ENCODE data around the gene ZNF841. TPM values are rescaled to one million over a fixed set of nuclear protein-coding genes. Genes with fewer than 3 reads are reported as not detected.
"Not testable (repeated sequence)": the region's sequence is repeated elsewhere in the genome, so short reads cannot be mapped to it uniquely, and the experiment has no call there.

The ZNF841 gene
- 10 to 100 TPM; 11.2 to 30.4 (median 18.3) TPM for polyA plus RNA-seq (ENCODE audit: insufficient read length in 4 of 4)

DNA sequence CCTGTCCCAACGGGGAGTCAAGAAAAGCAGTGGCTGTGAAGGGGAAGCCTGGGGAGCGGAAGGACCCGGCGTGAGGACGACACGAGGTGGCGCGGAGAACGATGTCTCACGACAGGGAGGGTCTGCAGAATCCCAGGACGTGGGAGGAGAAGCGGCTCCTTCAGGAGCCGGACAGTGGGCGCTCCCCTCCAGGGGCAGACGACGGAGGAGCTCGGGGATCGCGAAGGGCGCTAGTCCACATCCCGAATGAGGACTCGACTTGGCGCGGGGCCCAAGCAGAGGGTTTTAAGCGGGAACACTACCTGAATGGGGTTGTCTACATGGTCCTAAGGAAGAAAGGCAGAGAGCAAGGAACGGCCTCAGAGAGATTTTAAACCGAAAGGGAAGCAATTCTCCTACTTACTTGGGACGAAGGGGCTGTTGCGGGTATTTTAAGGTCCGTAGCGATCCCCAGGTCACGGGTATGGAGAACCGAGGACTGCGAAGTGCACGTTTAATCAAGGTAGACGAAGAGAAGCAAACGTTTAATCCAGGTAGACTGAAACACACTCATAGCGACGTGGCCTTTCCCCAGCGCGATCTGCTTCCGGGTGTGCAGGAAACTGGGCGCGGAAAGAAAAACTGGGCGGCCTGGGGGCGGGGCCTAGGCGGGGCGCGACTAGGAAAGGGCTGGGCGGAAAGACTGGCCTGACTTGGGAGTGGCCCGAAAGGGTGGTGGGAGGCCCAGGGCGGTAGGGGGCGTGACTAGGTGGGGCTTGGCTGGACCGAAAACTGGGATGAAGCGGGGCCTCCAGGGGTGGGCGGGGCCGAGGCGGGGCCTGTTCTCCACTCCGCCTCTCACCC is at the start of gene ZNF841:
TSS of gene ZNF841 (minus strand) at position 594 of the 843 bp plus-strand sequence. CDS start 10,964 bp downstream, outside the sequence.
- peak; percentile 63 to 85 (median 71) for DNase-seq (ENCODE audit: low read depth in 4 of 4, low spot score in 2 of 4)

DNA sequence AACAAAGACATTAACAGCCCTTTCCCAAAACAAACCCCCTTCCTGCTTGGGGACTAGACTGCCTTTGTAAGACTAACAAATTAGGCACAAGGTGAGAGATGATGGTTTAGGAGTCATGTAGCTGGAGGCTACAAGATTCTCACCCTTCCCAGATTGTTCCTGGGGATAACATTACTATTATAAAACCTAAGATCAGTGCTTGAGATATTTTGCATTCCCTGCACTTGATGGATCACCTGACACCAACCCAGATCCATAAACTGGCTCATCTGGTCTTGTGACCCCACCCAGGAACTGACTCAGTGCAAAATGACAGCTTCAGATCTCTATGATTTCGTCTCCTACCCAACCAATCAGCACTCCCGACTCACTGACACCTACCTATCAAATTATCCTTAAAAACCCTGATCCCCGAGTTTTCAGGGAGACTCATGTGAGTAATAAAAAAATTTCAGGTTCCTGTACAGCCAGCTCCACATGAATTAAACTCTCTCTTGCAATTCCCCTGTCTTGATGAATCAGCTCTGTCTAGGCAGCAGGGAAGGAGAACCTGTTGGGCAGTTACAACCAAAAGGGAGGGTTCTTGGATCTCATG is 46.5 kb upstream of the ZNF841 start:
- no peak for DNase-seq (ENCODE audit: low read depth in 4 of 4, low spot score in 2 of 4)

DNA sequence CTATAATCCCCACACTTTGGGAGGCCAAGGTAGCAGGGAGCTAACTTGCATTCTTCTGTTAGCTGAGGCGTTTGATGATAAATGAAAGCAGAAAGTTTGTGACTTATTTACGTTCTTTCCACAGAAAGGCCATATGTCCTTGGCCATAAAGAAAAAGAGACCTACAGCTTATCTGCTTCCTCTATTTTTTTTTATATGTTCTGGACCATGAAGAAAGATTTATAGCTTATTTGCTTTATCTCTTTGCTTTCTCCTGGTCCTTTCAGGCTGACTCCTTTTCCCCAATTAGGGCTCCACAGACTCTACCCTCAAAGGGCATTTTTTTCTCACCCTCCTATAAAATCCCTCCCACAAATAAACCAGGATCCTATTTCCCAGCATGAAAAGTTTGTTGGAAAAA is 45.6 kb upstream of the ZNF841 start:
- no peak for DNase-seq (ENCODE audit: low read depth in 4 of 4, low spot score in 2 of 4)

DNA sequence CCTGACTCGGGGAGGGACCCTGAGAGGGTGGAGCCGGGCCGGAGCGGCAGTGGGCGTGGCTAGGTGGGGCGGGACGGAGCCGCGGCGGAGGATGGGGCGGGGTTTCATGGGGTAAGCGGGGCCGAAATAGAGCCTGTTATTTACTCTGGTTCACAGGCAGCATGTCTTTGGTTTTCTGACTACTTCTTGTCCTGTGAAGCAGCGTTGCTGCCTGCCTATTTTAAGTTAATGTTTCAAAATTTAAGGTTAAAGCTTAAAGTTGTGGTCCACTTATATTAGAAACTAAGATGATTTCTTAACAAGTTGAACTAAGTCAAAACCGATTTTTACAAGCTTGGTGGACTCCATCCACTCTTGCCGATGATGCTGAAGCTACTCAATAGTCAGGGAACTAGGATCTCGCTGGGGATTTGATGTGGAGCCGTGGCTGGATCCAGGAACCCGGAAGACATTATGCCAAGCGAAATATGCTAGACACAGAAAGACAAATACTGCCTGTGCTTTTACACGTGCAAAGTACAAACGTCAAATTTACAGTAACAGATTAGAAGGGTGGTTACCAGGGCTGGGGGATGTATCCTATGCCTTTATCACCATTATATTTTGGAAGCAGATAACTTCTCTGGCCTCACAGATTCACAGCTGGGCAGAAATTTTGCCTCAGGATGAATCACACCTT is 44.6 kb upstream of the ZNF841 start:
- no peak for DNase-seq (ENCODE audit: low read depth in 4 of 4, low spot score in 2 of 4)

DNA sequence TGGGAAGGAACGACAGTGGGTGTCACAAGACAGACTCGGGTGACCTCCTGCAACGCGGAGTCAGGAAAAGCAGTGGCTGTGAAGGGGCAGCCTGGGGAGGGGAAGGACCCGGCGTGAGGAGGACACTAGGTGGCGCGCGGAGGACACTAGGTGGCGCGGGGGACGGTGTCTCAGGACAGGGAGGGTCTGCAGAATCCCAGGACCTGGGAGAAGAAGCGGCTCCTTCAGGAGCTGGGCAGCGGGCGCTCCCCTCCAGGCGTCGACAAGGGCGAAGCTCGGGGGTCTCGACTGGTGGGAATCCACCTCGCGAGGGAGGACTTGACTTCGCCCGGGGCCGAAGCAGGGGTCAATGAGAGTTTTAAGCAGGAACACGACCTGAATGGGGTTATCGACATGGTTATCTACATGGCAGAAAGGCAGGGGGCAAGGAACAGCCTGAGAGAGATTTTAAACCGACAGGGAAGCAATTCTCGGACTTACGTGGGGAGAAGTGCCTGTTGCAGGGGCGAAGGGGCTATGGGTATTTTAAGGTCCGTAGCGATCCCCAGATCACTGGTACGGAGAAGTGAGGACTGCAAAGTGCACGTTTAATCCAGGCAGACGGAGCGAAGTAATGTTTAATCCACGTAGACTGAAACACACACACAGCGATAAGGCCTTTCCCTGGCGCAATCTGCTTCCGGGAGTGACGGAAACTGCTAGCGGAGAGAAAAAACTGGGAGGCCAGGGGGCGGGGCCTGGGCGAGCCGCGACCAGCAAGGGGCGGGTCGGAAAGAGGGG is 43.9 kb upstream of the ZNF841 start, which contains the start of gene ZNF616:
TSS of gene ZNF616 (minus strand) at position 687 of the 780 bp plus-strand sequence. CDS start 9,426 bp downstream, outside the sequence.
- DNase-seq (ENCODE audit: low read depth in 4 of 4, low spot score in 2 of 4): peak; percentile 77 to 90 (median 84)

DNA sequence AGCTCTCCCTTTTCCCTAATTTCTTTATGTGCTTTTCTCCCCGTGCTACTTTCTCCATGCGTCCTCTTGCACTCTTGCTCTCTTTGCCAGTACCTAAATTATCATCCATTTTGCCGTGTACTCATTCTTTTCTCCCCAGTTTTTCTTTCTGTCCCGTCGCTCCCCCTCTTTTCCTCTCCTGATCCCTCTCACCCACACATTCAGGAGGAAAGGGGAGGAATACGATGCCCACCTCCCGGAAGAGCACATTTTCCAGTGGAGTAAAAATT is 43.4 kb upstream of the ZNF841 start:
- DNase-seq (ENCODE audit: low read depth in 4 of 4, low spot score in 2 of 4): peak in 1 of 4 donors; percentile 77

DNA sequence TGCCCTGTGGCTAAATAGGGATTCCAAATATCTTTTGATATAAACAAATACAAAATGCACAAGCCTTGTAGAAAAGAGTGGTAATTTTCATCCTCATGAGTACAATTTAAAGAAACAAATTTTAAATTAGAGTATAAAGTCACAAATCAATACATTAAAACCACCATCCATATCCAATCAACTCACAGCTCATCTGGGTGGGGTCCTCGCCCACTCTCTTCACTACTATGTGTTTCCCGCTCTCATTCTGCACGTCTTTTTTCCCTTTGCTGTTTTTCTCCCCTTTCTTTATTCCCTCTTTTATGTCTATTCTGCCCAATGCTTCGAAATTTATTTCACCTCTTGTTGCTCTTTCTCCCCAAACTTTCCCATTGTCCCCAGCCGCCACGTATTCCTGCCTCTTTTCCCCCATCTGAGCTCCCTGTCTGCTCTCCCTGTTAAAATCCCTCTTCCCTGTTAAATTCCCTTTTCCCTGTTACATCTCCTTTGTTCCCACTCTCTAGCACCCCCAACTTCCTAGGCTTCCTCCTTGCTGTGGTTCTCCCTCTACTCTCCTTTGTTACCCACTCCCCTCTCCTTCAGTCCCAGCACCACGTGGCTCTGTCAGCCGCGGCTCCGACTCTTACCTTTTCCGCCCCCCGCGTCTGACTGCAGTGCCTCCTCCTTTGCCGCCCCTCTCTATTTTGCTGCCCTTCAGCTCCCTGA is 42.9 kb upstream of the ZNF841 start:
- peak; percentile 30 to 47 (median 38) for DNase-seq (ENCODE audit: low read depth in 4 of 4, low spot score in 2 of 4)

DNA sequence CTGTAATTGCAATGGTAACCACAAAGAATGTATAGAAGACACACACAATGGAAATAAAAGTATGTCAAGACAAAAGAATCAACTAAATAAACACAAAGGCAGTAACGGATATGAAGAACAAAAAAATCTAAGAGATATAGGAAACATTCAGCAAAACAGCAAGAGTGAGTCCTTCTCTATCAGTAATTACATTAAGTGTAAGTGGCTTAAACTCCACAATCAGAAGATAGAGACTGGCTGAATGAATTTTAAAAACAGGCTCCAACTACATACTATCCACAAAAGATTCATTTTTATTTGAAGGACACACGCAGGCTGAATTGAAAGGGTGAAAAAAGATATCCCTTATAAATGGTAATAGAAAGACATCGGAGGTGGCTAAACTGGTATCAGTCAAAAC is 24.7 kb upstream of the ZNF841 start:
- no peak for DNase-seq (ENCODE audit: low read depth in 4 of 4, low spot score in 2 of 4)

DNA sequence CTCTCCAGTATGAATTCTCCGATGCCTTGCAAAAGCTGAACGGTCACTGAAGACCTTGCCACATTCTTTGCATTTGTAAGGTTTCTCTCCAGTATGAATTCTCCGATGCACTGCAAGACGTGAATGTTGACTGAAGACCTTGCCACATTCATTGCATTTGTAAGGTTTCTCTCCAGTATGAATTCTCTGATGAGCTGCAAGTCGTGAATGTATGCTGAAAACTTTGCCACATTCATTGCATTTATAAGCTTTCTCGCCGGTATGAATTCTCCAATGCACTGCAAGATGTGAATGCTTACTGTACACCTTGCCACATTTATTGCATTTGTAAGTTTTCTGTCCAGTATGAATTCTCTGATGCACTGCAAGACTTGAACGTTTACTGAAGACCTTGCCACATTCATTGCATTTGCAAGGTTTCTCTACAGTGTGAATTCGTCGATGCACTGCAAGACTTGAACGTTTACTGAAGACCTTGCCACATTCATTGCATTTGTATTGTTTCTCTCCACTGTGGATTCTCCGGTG is 20.0 kb upstream of the ZNF841 start:
- no peak for DNase-seq (ENCODE audit: low read depth in 4 of 4, low spot score in 2 of 4)

DNA sequence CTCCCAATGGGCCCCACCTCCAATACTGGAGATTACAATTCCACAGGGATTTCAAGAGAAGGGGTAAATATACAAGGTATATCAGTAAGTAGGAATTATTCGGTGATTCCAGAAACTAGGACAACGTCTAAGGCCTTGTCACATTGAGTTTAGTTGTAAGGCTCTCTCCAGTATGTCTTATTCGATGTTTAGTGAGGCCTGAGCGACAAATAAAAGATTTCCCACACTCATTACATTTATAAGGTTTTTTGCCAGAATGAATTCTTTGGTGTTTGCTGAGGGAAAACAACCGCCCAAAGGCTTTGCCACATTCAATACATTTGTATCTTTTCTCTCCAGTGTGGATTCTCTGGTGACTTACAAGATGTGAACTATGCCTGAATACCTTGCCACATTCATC is 19.1 kb upstream of the ZNF841 start:
- no peak for DNase-seq (ENCODE audit: low read depth in 4 of 4, low spot score in 2 of 4)

DNA sequence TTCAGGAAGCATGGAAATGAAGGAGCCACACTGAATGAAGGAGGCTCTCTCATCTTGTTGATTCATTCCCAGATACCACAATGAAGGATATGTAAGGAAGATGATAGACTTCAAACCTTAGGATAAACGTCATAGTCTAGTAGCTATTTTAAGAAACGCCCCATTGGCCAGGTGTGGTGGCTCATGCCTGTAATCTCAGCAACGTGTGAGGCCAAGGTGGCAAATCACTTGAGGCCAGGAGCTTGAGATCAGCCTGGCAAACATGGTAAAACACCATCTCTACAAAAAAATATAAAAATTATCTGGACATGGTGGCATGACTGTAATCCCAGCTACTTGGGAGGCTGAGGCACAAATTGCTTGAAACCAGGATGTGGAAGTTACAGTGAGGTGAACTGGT is 17.1 kb upstream of the ZNF841 start:
- no peak for DNase-seq (ENCODE audit: low read depth in 4 of 4, low spot score in 2 of 4)

DNA sequence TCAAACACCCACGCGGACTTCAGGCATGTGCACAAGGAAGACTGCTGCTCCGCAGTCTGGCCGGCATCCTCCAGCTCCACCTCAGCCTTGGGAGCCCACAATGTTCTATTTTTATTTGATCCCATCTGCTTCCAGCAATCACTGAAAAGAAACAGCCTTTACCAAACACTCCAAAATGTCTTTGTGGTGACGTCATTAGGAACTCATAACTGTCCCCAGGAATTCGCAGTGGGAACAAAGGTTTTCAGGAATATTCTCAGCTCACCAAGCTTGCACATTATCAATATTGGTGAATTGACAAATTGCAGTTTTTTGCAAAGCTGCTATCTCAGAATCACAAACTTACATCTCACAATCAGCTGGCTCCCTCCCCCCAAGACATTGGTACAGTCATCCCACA is 15.2 kb upstream of the ZNF841 start:
- no peak for DNase-seq (ENCODE audit: low read depth in 4 of 4, low spot score in 2 of 4)

DNA sequence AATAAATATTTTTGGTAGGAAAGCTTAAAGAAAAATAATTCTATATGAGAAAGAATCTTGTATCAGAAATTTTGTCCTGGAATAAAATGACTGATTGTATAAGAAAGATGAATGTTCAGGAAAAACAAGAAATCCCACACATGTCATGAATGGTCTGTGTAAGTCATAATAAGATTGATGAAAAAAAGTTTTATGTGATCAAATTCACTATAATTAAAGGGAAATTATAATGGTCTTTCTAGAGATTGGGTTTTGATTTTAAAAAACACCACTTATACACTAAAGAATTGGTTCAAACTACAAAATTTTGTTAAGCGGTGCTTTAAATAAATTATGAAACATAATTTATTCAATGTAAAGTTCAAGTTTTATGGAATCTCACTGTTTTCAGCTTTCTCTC is 7.2 kb upstream of the ZNF841 start:
- DNase-seq (ENCODE audit: low read depth in 4 of 4, low spot score in 2 of 4): no peak

DNA sequence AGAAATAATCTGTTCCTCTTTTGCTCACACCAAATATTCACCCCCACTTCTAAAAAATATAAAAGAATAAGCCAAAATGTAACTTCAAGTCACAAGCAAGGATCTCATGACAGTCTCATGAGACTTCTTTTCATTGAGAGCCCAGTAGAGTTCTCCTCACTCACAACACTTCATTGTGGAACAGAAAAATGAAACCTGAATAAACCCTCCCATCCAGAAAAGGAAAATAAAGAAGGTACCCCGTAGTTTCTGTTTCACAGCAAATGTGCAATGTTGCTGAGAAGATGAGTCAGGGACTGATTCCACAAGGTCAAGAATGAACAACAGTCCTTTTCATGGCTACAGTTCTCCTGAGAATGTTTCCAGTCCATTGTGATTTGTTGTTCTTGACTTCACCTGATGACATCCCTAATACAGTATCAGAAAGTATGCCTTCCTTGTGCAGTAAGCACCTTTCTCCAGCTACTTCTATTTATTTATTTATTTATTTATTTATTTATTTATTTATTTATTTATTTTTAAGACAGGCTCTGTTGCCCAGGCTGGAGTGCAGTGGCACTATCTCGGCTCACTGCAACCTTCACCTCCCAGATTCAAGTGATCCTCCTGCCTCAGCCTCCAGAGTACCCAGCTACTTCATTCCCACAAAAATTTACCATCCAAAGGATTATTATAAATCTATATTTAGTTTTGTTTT is 6.4 kb upstream of the ZNF841 start:
- no peak for DNase-seq (ENCODE audit: low read depth in 4 of 4, low spot score in 2 of 4)

DNA sequence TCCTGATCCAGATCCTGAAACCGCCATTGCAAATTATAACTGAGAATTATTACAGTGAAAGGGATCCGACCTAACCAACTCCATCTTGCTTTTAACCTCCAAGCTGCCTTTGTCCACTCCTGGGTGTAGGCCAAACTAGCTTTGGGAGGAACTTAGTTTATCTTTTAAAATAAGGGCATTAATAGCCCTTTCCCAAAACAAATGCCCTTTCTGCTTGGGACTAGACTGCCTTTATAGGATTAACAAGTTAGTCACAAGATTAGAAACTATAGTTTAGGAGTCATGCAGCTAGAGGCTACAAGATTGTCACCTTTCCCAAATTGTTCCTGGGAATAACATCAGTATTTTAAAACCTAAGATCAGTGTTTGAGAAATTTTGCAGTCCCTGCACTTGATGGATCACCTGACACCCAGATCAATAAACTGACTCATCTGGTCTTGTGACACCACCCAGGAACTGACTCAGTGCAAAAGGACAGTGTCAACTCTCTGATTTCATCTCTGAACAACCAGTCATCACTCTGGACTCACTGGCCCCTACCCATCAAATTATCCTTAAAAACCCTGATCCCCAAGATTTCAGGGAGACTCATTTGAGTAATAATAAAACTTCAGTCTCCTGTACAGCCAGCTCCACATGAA is 4.1 kb upstream of the ZNF841 start:
- DNase-seq (ENCODE audit: low read depth in 4 of 4, low spot score in 2 of 4): no peak

DNA sequence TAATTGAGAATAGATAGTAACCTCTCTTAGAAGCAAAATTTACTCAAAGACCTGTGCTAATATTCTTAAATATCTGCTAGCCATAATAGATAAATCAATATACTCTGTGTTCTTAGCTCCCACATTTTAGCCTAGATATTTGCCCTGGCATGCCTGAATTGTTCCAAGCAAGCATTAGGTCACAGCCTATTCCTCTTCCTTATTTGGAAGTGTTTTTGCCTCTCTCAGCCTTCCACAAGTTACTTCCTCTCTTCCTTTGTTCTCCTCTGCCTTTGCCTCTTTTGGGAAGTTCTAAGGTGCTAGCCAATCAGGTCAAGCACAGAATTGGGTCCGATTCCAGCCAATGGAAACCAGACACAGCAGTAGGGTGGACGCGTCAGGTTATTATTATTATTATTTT is 851 bp upstream of the ZNF841 start:
- not testable (repeated sequence) for DNase-seq (ENCODE audit: low read depth in 4 of 4, low spot score in 2 of 4)

DNA sequence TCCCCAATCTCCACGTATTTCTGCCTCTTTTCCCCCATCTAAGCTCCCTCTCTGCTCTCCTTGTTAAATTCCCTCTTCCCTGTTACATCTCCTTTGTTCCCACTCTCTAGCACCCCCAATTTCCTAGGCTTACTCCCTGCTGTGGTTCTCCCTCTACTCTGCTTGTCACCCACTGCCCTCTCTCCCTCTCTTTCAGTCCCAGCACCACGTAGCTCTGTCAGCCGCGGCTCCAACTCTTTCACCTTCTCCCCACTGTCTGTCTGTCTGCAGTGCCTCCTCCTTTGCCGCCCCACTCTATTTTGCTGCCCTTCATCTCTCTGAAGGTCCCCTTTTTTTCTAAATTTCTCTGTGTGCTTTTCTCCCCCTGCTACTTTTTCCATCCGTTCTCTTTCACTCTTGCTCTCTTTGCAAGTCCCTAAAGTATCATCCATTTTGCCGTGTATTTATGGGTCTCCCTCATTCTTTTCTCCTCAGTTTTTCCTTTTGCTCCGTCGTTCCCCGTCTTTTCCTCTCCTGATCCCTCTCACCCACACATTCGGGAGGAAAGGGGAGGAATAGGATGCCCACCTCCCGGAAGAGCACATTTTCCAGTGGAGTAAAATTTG is 937 bp downstream of the ZNF841 start:
- no peak for DNase-seq (ENCODE audit: low read depth in 4 of 4, low spot score in 2 of 4)

DNA sequence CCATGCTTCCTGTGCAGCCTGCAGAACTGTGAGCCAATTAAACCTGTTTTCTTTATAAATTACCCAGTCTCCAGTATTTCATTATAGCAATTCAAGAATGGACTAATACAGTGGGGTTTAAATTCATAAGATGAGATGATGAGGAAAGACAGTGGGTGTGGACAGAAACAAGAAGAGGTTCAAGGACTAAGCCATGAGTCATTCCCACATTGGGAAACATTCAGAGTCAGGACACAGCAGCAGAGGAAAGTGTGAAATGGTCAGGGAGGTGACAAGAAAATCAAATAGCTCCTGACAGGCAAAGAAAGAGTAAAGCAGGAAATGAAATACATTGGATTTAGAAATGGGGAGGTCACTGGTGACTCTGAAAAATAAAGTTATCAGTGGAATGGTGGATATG is 9.1 kb downstream of the ZNF841 start:
- no peak for DNase-seq (ENCODE audit: low read depth in 4 of 4, low spot score in 2 of 4)

DNA sequence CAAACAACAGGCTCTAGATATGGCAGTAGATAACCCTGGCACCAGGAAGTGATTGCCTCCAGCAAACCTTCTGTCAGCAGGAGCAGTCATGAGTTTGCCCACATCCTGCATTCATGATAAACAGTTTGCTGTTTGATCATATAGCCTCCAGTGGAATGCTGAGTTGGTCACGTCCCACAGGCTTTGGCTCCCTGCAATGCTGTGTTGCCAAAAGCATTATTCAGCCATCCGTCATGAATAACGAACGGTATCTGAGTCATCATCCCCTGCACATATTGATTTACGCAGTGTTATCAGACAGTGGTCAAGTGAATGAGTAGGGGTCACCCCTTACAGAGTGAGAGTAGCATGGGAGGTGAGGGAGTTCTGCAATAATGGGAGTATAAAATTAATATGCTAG is 25.1 kb downstream of the ZNF841 start:
- DNase-seq (ENCODE audit: low read depth in 4 of 4, low spot score in 2 of 4): no peak
